ENCODE data around the gene GFI1B. TPM values are rescaled to one million over a fixed set of nuclear protein-coding genes. Genes with fewer than 3 reads are reported as not detected.

GFI1B gene
- total and polyA plus RNA-seq, 2 experiments from 2014 or later = 0.10 TPM; not detected in 1

- Histone ChIP-seq H3K27me3 (no peaks in the 10 kb centered on the region), H3K9me3 (ENCODE audit: low read depth) (no peaks in the 10 kb centered on the region), H4K20me1 (ENCODE audit: insufficient read depth, poor library complexity, severe bottlenecking) (no peaks in the 10 kb centered on the region), H3K79me2 (no peaks in the 10 kb centered on the region), H3K4me3 (no peak overlapping the region), H3K36me3 (replicated peaks; ENCODE audit: insufficient read depth, low read depth) (no peaks in the 10 kb centered on the region), H3K4me1 (ENCODE audit: insufficient read depth) (peaks cover 5% of the 10 kb centered on the region), H3K9me2 (replicated peaks; ENCODE audit: insufficient read depth) (no peaks in the 10 kb centered on the region), H2AFZ (no peak overlapping the region), H3K4me2 (no peak overlapping the region), H3K27ac (no peak overlapping the region)
- WGBS (ENCODE audit: low lambda C conversion rate, missing lambda C conversion rate) = 55% methylated on average over 14 of the region's 14 CpGs
- TF ChIP-seq, protein P1, sequence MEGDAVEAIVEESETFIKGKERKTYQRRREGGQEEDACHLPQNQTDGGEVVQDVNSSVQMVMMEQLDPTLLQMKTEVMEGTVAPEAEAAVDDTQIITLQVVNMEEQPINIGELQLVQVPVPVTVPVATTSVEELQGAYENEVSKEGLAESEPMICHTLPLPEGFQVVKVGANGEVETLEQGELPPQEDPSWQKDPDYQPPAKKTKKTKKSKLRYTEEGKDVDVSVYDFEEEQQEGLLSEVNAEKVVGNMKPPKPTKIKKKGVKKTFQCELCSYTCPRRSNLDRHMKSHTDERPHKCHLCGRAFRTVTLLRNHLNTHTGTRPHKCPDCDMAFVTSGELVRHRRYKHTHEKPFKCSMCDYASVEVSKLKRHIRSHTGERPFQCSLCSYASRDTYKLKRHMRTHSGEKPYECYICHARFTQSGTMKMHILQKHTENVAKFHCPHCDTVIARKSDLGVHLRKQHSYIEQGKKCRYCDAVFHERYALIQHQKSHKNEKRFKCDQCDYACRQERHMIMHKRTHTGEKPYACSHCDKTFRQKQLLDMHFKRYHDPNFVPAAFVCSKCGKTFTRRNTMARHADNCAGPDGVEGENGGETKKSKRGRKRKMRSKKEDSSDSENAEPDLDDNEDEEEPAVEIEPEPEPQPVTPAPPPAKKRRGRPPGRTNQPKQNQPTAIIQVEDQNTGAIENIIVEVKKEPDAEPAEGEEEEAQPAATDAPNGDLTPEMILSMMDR (IDR thresholded peaks at IDR 0.05; ENCODE audit: poor library complexity) = no peak
- TF ChIP-seq EZH2phosphoT487 (IDR thresholded peaks at IDR 0.05; ENCODE audit: low read depth, severe bottlenecking, unreplicated experiment) (no peak), EZH2 (IDR thresholded peaks at IDR 0.05; ENCODE audit: borderline replicate concordance) (no peak)
- DNase-seq (ENCODE audit: low spot score) = no peak
Measured at GRCh38 chr9:132993511-132993939, 15.0 kb downstream of the GFI1B start.

DNA sequence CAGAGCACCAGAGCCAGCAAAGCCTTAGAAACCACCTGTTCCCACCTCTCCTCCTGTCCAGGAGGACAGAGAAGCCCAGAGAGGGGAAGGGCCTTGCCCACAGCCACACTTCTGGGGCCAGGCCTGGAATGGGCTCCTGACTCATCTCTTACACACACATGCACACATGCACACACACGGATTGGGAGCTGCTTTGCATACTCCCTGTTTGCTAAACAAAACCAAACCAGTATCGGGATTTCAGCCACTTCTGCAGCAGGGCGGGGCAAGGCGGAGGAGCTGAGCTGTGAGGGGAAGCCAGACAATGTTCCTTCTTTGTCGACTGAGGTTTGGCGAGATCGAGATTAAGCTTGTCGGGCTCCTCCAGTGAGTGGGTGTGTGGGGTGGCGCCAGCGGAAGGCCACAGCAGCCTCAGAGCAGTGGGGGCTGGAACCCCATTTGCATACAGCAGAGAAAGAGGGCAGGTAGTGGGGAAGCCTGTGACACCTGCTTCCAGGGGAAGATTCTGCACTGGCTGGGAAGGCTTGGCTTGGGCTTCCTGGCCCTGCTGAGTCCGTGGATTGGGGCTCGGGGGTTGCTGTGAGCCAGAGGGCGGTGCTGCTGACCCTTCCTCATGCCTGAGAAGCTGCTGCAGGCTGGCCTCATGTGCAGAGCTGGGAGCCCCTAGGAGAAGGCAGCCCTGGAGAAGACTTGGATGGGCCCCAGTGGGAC, 16.1 kb downstream of the GFI1B start:
- no peaks in the 10 kb centered on the region for H3K79me2 ChIP-seq
- DNase-seq (ENCODE audit: low spot score) = peak; percentile 67
- no peak overlapping the region for H2AFZ ChIP-seq
- no peaks in the 10 kb centered on the region for H3K36me3 ChIP-seq (replicated peaks; ENCODE audit: insufficient read depth, low read depth)
- no peak overlapping the region for H3K4me3 ChIP-seq
- peaks cover 5% of the 10 kb centered on the region for H3K4me1 ChIP-seq (ENCODE audit: insufficient read depth)
- peak overlapping the region; percentile 49 for H3K4me2 ChIP-seq
- WGBS (ENCODE audit: low lambda C conversion rate, missing lambda C conversion rate) = 31% methylated on average over 13 of the region's 13 CpGs
- no peaks in the 10 kb centered on the region for H3K27me3 ChIP-seq
- no peaks in the 10 kb centered on the region for H3K9me3 ChIP-seq (ENCODE audit: low read depth)
- H3K27ac ChIP-seq = peak overlapping the region; percentile 27
- H4K20me1 ChIP-seq (ENCODE audit: insufficient read depth, poor library complexity, severe bottlenecking) = no peaks in the 10 kb centered on the region
- no peak for TF ChIP-seq EZH2 (IDR thresholded peaks at IDR 0.05; ENCODE audit: borderline replicate concordance)
- TF ChIP-seq, protein P1 (IDR thresholded peaks at IDR 0.05; ENCODE audit: poor library complexity) = no peak
- TF ChIP-seq EZH2phosphoT487 (IDR thresholded peaks at IDR 0.05; ENCODE audit: low read depth, severe bottlenecking, unreplicated experiment) = no peak
- no peaks in the 10 kb centered on the region for H3K9me2 ChIP-seq (replicated peaks; ENCODE audit: insufficient read depth)

GRCh38 chr9:132995121-132995420, 16.6 kb downstream of the GFI1B start:
- Histone ChIP-seq H2AFZ (no peak overlapping the region), H3K9me2 (replicated peaks; ENCODE audit: insufficient read depth) (no peaks in the 10 kb centered on the region), H3K36me3 (replicated peaks; ENCODE audit: insufficient read depth, low read depth) (no peaks in the 10 kb centered on the region), H3K27me3 (no peaks in the 10 kb centered on the region), H3K4me3 (no peak overlapping the region), H3K79me2 (no peaks in the 10 kb centered on the region), H3K27ac (no peak overlapping the region), H3K9me3 (ENCODE audit: low read depth) (no peaks in the 10 kb centered on the region), H4K20me1 (ENCODE audit: insufficient read depth, poor library complexity, severe bottlenecking) (no peaks in the 10 kb centered on the region), H3K4me1 (ENCODE audit: insufficient read depth) (peaks cover 5% of the 10 kb centered on the region), H3K4me2 (no peak overlapping the region)
- 89% methylated on average over 6 of the region's 6 CpGs for WGBS (ENCODE audit: low lambda C conversion rate, missing lambda C conversion rate)
- no peak for DNase-seq (ENCODE audit: low spot score)
- no peak for TF ChIP-seq EZH2 (IDR thresholded peaks at IDR 0.05; ENCODE audit: borderline replicate concordance)
- TF ChIP-seq, protein P1 (IDR thresholded peaks at IDR 0.05; ENCODE audit: poor library complexity) = no peak

Data from hepatocyte (in vitro differentiated cells).